ENCODE measurements around the gene SLC2A1. TPM values are rescaled to one million over a fixed set of nuclear protein-coding genes. Genes with fewer than 3 reads are reported as not detected.

SLC2A1 gene
- total and polyA plus RNA-seq, 9 of the 15 experiments (the other 6 are each of a cell fraction or from before 2014, with no cell fraction given): 12.6 to 153 (median 48.0) TPM

GRCh38 chr1:42952303-42953001 is 6.2 kb downstream of the SLC2A1 start (continued):
- no peak for TF ChIP-seq NFE2L1 (tag; IDR thresholded peaks at IDR 0.05; ENCODE audit: borderline replicate concordance, low read depth)
- TF ChIP-seq SETDB1 (IDR thresholded peaks at IDR 0.05; ENCODE audit: low read length): no peak
- TF ChIP-seq, protein P1, sequence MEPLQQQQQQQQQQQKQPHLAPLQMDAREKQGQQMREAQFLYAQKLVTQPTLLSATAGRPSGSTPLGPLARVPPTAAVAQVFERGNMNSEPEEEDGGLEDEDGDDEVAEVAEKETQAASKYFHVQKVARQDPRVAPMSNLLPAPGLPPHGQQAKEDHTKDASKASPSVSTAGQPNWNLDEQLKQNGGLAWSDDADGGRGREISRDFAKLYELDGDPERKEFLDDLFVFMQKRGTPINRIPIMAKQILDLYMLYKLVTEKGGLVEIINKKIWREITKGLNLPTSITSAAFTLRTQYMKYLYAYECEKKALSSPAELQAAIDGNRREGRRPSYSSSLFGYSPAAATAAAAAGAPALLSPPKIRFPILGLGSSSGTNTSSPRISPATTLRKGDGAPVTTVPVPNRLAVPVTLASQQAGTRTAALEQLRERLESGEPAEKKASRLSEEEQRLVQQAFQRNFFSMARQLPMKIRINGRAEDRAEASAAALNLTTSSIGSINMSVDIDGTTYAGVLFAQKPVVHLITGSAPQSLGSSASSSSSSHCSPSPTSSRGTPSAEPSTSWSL (CRISPR knock-in tag; IDR thresholded peaks at IDR 0.05; ENCODE audit: borderline replicate concordance): no peak
- TF ChIP-seq THAP12 (CRISPR knock-in tag; IDR thresholded peaks at IDR 0.05): no peak
- no peak for TF ChIP-seq PYGO2 (tag; IDR thresholded peaks at IDR 0.05)
- TF ChIP-seq SRSF3 (IDR thresholded peaks at IDR 0.05; ENCODE audit: insufficient read depth, low read length): no peak
- TF ChIP-seq, protein P2, sequence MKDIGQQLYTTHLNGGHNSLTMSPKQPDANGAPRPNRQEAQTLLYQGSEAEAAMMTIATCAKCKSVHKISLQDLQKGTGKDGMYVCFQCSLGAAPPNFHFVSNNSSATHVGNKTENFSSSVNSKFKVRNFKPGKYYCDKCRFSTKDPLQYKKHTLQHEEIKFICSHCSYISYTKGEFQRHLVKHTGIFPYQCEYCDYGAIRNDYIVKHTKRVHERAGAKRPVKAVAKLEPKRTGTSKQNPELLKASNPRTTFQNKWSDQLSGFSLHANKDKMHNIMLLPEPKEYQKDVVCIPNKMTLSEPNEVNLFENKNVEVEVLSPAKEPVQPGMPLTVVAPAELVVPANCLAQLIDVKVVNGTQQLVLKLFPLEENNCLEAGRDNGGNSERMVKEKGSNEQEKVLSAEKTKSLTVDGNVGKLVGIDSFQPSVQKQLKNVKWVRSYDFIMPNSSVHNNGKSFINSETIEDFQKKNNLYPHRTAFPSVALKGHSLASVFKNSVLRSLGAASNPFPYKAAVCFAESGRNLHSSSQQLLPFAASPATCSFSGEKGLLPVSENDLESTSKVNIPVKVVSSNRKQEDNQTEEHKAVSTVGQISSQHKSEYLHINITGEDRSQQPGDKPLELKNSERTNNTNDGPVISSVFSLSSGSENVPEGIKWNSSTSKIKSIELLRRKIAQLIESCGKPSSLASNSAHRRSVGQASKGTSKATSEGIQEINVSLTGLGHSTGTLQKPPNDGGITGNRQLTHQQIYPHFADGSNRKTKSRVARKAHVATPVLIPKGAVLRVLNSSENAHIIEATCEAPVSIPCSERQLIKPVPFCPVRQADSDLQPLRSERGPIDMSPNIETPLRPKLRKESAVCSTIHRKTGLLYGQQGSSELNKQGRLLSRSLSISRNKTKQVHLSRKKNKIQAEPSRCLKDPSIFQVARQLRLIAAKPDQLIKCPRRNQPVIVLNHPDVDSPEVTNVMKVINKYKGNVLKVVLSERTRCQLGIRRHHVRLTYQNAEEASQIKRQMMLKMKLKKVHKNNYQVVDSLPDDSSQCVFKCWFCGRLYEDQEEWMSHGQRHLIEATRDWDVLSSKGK (CRISPR knock-in tag; IDR thresholded peaks at IDR 0.05): no peak
- TF ChIP-seq FOXP1 (CRISPR knock-in tag; IDR thresholded peaks at IDR 0.05): no peak
- no peak for TF ChIP-seq PHB (CRISPR knock-in tag; IDR thresholded peaks at IDR 0.05)
- TF ChIP-seq ZNF347 (CRISPR knock-in tag; IDR thresholded peaks at IDR 0.05; ENCODE audit: low read depth): no peak
- no peak for TF ChIP-seq MEIS2 (IDR thresholded peaks at IDR 0.05; ENCODE audit: partially characterized antibody)
- no peak for TF ChIP-seq TGIF2 (CRISPR knock-in tag; IDR thresholded peaks at IDR 0.05)
- TF ChIP-seq, protein P3, sequence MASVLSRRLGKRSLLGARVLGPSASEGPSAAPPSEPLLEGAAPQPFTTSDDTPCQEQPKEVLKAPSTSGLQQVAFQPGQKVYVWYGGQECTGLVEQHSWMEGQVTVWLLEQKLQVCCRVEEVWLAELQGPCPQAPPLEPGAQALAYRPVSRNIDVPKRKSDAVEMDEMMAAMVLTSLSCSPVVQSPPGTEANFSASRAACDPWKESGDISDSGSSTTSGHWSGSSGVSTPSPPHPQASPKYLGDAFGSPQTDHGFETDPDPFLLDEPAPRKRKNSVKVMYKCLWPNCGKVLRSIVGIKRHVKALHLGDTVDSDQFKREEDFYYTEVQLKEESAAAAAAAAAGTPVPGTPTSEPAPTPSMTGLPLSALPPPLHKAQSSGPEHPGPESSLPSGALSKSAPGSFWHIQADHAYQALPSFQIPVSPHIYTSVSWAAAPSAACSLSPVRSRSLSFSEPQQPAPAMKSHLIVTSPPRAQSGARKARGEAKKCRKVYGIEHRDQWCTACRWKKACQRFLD (CRISPR knock-in tag; IDR thresholded peaks at IDR 0.05): 0 out of 2 replicates have a peak, but pooled peaks have one; percentile 18
- no peak for TF ChIP-seq FUS (optimal IDR thresholded peaks at IDR 0.05; ENCODE audit: low read depth, low read length)
